Stimulated activated CD8-positive, alpha-beta memory T cell treated with anti-CD3 and anti-CD28 coated beads, Interleukin-15, amount 100 ng/mL, for 48 hours (primary cell): ENCODE results near the gene CBLL1.

ENCODE experiments used
- DNase-seq, 2 donors: peaks; one replicate each; pipeline ENCODE4 v3.0.0-alpha.2; 2020; ENCODE audit warnings: low read depth in 2 of 2

CBLL1 gene

GRCh38 chr7:107743567-107744344 lies at the start of gene CBLL1:
Gene CBLL1 (plus strand): TSS chr7:107744142. CDS start chr7:107744164, 22 bp downstream.
- peak; percentile 97 to 98 for DNase-seq

DNA sequence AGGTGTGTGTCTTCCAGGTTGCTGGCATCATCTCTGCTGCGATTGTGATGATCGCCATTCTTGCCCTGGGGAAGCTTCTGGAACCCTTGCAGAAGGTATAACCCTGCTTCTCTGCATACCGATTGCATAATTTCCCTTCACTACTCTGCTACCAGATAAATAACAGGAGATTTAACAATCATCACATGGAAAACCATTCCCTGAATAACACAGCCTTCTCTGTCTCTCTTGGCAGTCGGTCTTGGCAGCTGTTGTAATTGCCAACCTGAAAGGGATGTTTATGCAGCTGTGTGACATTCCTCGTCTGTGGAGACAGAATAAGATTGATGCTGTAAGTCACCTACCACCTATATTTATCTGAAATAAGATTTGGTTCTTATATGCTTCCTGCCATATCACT lies 49.6 kb upstream of the CBLL1 start:
- no peak for DNase-seq

- DNase-seq: no peak
Measured at GRCh38 chr7:107696330-107696946, 47.5 kb upstream of the CBLL1 start.

DNA sequence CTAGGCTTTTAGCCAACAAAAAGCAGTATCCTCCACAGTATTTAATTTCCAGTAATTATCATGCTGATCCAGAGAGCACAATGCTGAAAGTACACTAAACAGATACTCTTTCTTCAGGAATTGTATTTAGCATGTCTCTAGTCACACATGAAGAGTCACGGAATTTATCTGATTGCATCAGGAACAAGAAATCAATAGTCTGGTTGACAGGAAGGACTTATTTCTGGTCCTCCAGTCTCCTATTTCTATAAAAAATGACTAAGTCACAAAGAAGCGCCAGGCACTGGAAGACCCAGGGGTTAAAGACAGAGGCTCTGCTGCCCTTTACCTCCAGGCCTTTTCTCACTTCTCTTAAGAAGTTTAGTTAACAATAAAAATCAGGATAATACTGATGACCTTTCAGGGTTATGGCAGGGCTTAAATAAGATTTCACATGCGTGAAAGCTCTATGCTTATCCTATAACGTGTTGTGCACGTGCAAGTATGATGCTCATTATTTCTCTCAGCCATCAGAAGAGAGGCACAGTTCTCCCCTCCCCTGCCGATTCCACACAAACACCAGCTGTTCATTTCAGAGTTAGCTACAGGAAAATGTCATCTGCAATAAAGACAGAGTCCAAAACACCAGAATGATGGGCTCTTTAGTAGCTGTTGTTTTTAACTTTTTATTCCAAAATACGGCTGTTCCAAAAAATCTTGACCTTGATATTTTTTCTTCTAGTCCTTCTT lies 46.5 kb upstream of the CBLL1 start:
- DNase-seq: no peak

DNA sequence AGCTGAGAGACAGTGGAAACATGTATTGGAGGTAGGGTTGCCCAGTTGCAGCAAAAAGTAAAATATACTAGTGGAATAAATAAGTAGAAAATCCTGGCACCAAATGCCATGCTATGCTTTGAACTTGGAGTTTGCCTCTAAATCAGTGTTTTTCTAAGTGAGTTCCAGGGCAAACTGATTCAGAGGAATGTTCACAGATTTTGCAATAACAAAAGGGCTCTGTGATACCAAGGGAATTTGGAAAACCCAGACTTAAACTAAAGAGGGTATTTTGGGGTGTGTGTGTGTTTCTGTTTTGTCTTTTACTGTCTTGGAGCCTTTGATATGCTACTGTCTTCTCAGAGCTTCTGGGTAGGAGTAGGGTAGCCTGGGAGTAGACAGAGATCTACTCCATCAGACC lies 43.4 kb upstream of the CBLL1 start:
- no peak for DNase-seq

DNA sequence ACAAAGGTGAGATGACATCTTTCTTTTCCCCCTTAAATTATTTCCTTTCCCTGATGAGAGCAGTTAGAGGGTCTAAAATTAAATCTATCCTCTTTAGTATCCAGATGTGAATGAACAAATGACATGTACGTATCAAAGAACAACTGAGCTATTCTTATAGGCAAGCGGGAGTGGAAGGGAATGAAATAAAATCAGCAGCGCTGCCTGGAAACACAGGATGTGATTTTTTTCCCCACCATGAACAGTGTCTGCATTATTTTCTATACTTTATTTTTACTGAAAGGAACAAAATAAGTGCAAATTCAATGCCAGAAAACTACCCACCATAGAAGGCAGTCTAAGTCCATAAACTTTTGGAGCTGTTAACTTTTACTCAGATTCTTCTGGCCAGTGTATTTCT lies 42.8 kb upstream of the CBLL1 start:
- DNase-seq: no peak

GRCh38 chr7:107703219-107703618 lies 40.7 kb upstream of the CBLL1 start:
- no peak for DNase-seq

GRCh38 chr7:107703872-107704271 lies 40.1 kb upstream of the CBLL1 start:
- DNase-seq: no peak

DNA sequence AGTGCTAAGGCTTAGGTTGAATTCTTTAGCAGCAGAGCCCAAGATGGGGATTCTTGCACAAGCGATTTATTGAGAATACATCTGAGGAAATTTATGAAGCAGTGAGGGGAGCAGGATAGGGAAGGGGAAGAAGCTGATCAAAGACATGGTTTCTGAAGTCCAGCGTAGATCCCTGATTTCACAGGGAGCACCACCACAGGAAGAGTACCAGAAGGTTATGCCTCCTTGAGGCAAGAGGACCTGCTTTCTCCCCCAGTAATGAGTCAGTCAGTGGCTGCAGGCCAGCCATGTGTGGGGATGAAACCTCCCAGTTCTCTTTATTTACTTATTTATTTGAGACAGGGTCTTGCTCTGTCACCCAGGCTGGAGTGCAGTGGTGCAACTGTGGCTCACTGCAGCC lies 35.0 kb upstream of the CBLL1 start:
- DNase-seq: no peak

DNA sequence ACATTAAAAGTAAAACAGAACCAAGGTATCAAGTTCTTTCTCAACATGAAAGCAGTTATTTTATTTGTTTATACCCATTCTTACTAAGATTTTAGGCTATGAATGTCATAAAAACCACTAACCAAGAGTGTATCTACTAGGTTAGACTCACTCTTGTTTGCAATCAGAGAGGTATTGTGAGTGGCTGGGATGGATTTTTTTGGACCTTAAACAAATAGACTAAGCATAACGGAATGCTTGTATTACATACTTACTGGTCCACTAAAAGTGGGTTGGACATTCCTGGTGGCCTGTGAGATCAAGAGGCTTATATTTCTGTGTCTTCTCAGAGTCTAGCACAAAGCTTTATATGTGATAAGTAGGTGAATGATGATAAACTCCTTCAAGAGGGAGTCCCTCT lies 32.6 kb upstream of the CBLL1 start:
- DNase-seq: no peak

- DNase-seq: no peak
Measured at GRCh38 chr7:107712025-107712424, 31.9 kb upstream of the CBLL1 start.

DNA sequence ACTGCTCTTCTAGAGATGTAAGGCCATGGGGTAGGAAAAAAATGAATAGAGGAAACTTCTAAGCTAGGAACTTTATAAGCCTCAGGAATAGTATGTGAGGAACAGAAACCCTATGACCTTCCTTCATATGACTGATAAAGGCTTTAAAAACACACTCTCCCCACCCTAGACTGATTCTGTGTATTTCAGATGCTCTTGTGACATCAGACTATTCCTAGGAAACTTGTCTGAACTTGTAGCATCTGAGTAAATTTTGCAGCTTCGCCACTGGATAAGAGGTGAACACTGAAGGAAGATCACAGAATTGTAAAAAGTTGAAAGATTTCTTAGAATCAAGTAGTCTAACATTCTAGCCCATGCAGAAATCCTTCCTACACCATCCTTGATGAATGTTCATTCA lies 31.0 kb upstream of the CBLL1 start:
- DNase-seq: no peak

- no peak for DNase-seq
Measured at GRCh38 chr7:107715531-107715930, 28.4 kb upstream of the CBLL1 start.

DNA sequence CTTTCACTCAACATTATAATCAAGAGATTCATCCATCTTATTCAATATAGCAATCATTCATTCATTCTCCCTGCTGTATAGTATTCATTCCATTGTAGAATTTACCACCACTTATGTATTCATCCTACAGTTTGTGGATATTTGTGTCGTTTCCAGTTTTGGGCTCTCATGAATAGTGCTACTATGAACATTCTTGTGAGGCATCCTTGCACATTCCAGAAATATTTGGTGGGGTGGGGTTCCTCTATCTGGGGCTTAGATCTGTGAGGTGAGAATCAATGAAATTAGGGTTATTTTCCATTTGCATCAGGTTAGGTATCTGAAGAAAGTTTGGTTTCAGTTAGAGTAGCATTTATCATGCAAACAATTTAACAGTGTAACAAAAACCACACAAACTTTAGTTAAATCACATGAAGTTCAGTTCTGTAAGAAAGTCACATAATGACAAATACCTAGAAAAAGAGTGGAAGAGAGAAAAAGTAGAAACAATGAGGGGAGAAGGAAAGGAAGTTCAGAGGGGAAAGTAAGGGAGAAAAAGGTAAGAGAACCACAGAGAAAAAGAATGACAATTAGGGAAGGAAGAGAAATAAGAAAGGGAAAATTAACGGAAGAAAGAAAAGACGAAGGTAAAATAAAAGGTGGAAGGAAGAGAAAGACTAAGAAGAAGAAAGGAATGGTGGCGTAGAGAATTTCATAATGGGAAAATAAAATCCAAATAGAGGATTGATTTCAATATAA lies 25.3 kb upstream of the CBLL1 start:
- no peak for DNase-seq

DNA sequence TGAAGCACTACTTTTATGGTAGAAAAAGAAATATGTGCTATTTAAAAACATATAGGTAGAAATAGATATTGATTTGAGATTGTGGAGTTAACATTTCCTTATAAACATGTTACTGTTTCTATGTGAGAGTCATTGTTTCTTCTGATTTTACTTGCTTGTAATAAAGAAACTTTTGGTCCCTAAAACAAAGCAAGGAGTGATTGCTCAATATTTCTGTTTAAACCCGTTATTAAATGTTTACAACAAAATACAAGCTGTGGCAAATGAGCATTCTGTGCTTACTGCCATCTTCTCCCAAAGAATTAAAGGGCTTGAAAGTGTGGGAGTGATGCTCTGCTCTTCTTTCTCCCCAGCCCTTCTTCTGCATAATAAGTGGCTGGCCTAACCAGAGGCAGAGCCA lies 22.7 kb upstream of the CBLL1 start:
- DNase-seq: no peak

- DNase-seq: no peak
Measured at GRCh38 chr7:107723255-107723654, 20.7 kb upstream of the CBLL1 start.

GRCh38 chr7:107725138-107725740 lies 18.7 kb upstream of the CBLL1 start:
- no peak for DNase-seq

- DNase-seq: no peak
Measured at GRCh38 chr7:107726356-107727130, 17.4 kb upstream of the CBLL1 start.

DNA sequence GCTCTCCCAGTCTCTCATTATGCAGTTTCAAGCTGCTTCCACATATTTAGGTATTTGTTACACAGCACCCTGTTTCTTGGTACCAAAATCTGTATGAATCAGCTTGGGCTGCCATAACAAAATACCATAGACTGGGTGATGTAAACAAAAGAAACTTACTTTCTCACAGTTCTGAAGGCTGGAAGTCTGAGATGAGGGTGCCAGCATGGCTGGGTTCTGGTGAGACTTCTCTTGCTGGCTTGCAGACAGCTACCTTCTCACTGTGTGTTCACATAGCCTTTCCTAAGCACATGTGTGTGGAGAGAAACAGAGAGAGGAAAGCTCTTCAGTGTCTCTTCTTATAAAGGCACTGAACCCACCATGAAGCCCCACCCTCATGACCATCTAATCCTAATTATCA lies 15.7 kb upstream of the CBLL1 start:
- DNase-seq: no peak

DNA sequence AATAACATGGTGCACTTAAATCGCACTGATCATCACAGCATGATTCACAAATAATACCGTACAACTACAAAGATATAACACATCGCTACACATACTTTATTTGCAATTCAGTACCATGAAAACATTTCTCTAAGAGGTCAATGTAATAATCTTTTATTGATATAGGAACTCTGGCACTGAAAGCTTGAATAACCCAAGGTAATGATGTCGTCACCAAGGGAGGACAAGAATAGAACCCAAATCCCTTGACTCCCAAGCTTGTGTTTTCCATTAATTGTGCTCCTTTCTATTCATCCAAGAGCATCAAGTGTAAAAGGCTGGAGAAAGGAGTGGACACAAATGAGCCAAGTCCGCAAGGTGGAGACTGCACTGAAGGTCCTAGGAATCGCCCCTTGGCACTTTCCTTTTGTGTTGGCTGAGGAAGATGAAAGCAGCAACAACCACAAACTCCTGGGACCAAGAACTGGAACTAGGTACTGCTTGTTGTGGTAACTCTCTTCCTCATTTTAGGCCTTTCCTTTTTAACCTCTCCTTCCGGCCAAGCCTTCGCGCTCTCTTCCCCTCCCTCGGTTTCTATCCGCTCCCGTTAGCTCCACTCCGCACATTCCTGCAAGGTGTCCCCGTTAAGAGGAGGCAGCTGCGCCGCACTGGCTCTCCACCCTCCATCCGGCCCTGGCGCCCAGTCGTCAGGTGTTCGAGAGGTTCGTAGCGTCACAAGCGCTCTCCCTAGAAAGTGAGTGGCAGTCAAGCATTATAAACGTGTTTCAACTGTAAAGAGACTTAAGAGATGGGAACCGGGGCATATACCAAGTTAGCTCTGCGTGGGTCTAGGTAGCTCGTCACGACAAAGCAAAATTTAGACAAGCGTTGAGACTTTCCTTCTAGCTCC lies 1.0 kb upstream of the CBLL1 start:
- DNase-seq: no peak
